ENCODE data around the gene PORCN.

The PORCN gene

DNA sequence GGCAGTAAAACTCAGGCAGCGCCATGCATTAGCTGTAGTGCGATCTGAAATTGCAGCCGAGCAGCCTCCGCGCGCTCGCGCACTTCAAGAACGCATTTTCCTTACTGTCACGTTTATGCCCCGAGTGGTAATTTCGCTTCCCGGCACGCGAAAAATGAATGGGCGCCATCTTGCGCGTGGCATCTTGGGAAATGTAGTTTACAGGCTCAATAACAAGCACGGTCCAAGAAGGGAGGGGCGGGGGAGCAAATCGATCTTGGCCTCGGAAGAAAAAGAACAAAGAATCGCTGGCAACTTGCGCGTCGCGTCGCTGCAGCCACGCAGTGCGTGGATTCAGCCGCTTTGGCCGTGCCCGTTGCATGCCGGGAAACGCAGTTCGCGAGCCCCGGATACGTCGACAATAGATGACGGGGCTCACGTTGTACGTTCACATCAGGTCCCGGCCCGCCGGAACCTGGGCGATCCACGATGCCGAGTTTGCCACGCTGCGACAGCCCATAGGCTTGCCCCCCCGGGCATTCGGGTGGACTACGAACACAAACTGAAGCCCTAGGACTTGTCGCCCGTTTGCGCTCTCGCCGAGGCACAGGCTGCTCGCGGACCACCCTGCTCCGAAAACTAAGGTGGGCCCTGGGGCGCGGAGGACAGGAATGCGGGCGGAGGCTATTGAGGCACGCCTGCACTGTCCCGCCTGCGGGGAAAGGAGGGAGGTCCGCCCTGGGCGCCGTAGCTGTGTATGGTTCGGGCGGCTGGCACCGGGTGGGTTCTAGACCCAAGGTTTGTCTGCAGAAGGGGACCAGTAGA is 32.8 kb upstream of the PORCN start, which contains the start of gene FTSJ1:
TSS of gene FTSJ1 (plus strand) at position 426 of the 804 bp plus-strand sequence. CDS start 1,849 bp downstream, outside the sequence.
- peak; percentile 95 for DNase-seq (ENCODE audit: low read depth)
- peak within 1 kb of the TSS; percentile 93 for H3K4me3 ChIP-seq (ENCODE audit: low read depth, low read length)
- TF ChIP-seq, protein P1, sequence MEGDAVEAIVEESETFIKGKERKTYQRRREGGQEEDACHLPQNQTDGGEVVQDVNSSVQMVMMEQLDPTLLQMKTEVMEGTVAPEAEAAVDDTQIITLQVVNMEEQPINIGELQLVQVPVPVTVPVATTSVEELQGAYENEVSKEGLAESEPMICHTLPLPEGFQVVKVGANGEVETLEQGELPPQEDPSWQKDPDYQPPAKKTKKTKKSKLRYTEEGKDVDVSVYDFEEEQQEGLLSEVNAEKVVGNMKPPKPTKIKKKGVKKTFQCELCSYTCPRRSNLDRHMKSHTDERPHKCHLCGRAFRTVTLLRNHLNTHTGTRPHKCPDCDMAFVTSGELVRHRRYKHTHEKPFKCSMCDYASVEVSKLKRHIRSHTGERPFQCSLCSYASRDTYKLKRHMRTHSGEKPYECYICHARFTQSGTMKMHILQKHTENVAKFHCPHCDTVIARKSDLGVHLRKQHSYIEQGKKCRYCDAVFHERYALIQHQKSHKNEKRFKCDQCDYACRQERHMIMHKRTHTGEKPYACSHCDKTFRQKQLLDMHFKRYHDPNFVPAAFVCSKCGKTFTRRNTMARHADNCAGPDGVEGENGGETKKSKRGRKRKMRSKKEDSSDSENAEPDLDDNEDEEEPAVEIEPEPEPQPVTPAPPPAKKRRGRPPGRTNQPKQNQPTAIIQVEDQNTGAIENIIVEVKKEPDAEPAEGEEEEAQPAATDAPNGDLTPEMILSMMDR (IDR thresholded peaks at IDR 0.05; ENCODE audit: insufficient read depth, low read depth, low read length, missing control alignments) = no peak

DNA sequence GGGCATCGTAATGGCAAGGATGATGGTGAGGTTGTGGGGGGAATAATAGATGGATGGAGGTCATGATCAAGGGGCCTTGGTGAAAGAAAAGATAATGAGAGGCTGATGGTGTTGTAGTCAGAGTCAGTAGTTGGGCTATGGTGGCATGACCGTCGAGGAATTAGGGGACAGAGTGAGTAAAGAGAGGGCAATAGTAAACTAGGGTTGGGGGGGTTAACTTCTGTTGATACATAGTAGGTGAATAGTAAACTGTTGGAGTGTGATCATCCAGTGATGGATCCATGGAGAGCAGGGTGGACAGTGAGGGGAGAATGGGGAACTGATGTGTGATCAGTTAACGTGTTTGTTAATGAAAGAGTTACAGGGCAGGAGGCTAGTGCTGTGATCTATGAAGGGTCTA is 31.9 kb upstream of the PORCN start:
- peak overlapping the region; percentile 93 for H3K4me3 ChIP-seq (ENCODE audit: low read depth, low read length)
- DNase-seq (ENCODE audit: low read depth) = no peak
- TF ChIP-seq, protein P1 (IDR thresholded peaks at IDR 0.05; ENCODE audit: insufficient read depth, low read depth, low read length, missing control alignments) = no peak

DNA sequence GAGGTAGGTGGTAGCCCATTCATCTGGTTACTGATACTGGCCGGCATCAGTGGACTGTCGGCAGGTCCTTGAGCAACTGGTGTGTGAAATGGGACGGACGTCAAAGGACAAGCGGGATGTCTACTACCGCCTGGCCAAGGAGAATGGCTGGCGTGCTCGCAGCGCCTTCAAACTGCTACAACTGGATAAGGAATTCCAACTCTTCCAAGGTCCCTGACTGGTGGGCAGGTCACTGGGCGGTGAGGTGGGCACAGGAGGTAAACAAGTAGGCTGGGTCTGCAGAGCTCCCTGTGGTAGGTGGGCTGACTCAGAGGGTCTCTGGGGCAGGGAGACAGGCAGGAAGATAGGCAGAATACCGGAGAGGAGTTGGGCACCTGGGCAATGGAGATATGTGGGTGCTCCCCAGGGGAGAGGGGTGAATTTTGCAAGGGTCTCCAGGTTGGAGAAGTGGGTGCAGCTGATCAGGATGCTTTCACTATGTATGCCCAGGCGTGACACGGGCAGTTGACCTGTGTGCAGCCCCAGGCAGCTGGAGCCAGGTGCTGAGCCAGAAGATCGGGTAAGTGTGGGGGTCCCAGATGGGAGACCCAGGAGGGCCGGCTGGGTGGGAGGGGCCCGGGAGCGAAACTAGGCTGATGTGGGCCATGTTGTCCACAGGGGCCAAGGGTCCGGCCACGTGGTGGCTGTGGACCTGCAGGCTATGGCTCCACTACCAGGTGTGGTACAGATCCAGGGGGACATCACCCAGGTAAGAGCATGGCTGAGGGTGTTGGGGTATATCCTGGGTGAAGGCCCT is 30.6 kb upstream of the PORCN start:
- no peak overlapping the region for H3K4me3 ChIP-seq (ENCODE audit: low read depth, low read length)
- TF ChIP-seq, protein P1 (IDR thresholded peaks at IDR 0.05; ENCODE audit: insufficient read depth, low read depth, low read length, missing control alignments) = no peak
- no peak for DNase-seq (ENCODE audit: low read depth)

DNA sequence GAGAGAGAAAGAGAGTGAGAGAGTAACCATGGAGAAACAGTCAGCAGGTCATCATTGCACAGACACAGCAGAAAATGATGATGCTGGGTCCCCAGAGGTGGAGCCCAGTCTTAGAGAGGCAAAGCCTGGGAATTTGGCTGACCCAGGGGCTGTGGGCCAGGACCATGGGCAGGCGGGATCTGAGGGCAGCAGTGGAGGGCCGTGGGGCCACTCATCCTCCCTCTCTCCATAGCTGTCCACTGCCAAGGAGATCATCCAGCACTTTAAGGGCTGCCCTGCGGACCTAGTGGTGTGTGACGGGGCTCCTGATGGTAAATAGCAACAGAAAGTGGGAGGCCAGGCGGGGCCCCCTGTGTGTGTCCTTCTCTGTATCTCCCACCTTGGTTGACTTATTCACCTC is 30.0 kb upstream of the PORCN start:
- H3K4me3 ChIP-seq (ENCODE audit: low read depth, low read length) = no peak overlapping the region
- DNase-seq (ENCODE audit: low read depth) = no peak
- TF ChIP-seq, protein P1 (IDR thresholded peaks at IDR 0.05; ENCODE audit: insufficient read depth, low read depth, low read length, missing control alignments) = no peak

DNA sequence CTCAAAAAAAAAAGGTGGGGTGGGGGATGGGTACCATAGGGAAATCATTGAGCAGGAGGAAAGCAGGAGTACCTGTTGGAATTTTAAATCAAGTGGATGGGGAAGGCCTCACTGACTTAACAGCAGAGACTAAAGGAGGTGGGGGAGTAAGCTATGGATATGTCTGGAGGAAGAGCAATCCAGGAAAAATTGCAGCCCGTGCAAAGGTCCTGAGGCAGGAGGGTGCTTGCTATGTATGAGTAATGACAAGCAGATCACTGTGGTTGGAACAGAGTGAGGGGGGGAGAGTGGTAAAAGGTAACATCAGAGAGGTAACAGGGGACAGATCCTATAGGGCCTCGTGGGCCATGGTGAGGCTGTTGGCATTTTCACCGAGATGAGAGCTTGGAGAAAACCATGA is 28.6 kb upstream of the PORCN start:
- TF ChIP-seq, protein P1 (IDR thresholded peaks at IDR 0.05; ENCODE audit: insufficient read depth, low read depth, low read length, missing control alignments) = no peak
- no peak overlapping the region for H3K4me3 ChIP-seq (ENCODE audit: low read depth, low read length)
- no peak for DNase-seq (ENCODE audit: low read depth)

DNA sequence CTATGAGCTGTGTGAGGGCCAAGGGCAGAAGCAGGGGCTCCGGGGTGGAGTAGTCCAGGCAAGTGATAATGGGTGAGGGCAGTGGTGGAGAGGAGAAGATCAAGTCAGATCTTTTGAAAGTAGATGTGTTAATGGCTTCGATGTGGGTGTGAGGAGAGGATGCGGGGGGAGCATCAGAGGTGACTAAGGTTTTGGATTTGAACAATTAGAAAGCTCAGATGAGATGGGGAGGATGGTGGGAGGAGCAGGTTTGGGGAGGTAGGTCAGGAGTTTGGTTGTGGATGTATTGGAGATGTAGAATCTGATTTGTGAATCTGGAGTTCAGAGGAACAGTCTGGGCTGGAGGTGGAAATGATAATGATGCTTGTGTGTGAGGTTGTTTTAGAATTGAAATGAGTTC is 28.2 kb upstream of the PORCN start:
- H3K4me3 ChIP-seq (ENCODE audit: low read depth, low read length) = no peak overlapping the region
- TF ChIP-seq, protein P1 (IDR thresholded peaks at IDR 0.05; ENCODE audit: insufficient read depth, low read depth, low read length, missing control alignments) = no peak
- no peak for DNase-seq (ENCODE audit: low read depth)
